Measurements from ENCODE around the gene NFE2.

GRCh38 chr12:54282949-54283593 is 17.7 kb downstream of the NFE2 start:
- TF ChIP-seq CTCF (conservative IDR thresholded peaks at IDR 0.05) (no peak), ZFX (IDR thresholded peaks at IDR 0.05) (no peak)

All from C4-2B (cell line).